HK-2 (cell line): Measurements from ENCODE around the gene AGRN.
A peak's percentile ranks its signal among the peaks of the same experiment; 100 is the strongest.
"Not testable (repeated sequence)": the region's sequence is repeated elsewhere in the genome, so short reads cannot be mapped to it uniquely, and the experiment has no call there.

Experiments used
- DNase-seq: peaks from one replicate; pipeline ENCODE4 v3.0.0-alpha.2; 2018; ENCODE audit not compliant: unreplicated experiment

The AGRN gene

GRCh38 chr1:1019122-1019999 lies 559 bp upstream of the AGRN start:
- DNase-seq = peak; percentile 93

- peak; percentile 58 for DNase-seq
Measured at GRCh38 chr1:1020415-1021009, 592 bp downstream of the AGRN start.

- peak; percentile 89 for DNase-seq
Measured at GRCh38 chr1:1021010-1021919, 1.3 kb downstream of the AGRN start.

GRCh38 chr1:1021920-1022259 lies 2.0 kb downstream of the AGRN start:
- peak; percentile 83 for DNase-seq

GRCh38 chr1:1022302-1023009 lies 2.5 kb downstream of the AGRN start:
- no peak for DNase-seq

- no peak for DNase-seq
Measured at GRCh38 chr1:1023700-1024099, 3.8 kb downstream of the AGRN start.

- no peak for DNase-seq
Measured at GRCh38 chr1:1024149-1024770, 4.3 kb downstream of the AGRN start.

- peak; percentile 85 for DNase-seq
Measured at GRCh38 chr1:1024771-1025699, 5.1 kb downstream of the AGRN start.

GRCh38 chr1:1025730-1026129 lies 5.8 kb downstream of the AGRN start:
- no peak for DNase-seq

- DNase-seq = no peak
Measured at GRCh38 chr1:1026599-1027413, 6.9 kb downstream of the AGRN start.

GRCh38 chr1:1027791-1028190 lies 7.9 kb downstream of the AGRN start:
- DNase-seq = no peak

GRCh38 chr1:1030867-1031658 lies 11.1 kb downstream of the AGRN start:
- not testable (repeated sequence) for DNase-seq

- no peak for DNase-seq
Measured at GRCh38 chr1:1031659-1032235, 11.8 kb downstream of the AGRN start.

GRCh38 chr1:1032424-1032823 lies 12.5 kb downstream of the AGRN start:
- DNase-seq = no peak

GRCh38 chr1:1033009-1033587 lies 13.2 kb downstream of the AGRN start:
- DNase-seq = no peak

- DNase-seq = no peak
Measured at GRCh38 chr1:1033731-1034438, 14.0 kb downstream of the AGRN start.

GRCh38 chr1:1034439-1034781 lies 14.5 kb downstream of the AGRN start:
- no peak for DNase-seq
